Measurements from ENCODE around the gene ANAPC2. TPM values are rescaled to one million over a fixed set of nuclear protein-coding genes. Genes with fewer than 3 reads are reported as not detected.

Gene ANAPC2
- 302 TPM for polyA plus RNA-seq (2012; ENCODE audit: insufficient read depth, insufficient read length, low read depth)

DNA sequence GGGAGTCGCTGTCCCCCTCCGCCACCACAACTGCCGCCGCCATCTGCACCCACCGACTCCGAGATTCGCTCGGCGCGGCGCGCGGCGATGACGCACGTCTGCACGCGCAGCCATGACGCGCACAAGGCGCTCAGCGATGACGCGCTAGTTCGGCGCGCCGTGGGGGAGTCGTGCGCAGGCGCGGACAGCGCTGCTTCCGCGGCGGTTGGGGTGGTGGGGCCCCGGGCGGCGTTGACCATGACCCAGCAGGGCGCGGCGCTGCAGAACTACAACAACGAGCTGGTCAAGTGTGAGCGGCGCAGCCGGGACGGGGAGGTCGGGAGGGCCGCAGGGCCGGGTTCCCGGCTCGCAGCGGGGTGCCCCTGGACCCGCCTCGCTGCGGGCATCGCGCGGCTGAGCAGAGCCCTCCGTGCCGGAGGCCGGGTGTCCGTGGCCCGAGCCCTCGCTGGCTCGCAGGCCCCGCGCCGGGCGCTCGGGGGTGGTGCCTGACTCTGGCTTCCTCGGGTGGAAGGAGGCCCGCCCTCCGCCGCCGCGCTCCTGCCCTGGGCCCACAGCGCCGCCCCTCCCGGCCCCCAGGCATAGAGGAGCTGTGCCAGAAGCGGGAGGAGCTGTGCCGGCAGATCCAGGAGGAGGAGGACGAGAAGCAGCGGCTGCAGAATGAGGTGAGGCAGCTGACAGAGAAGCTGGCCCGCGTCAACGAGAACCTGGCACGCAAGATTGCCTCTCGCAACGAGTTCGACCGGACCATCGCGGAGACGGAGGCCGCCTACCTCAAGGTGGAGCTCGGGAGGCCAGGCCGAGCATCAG, at the start of gene ANAPC2, which contains the start of gene SSNA1:
TSS of gene ANAPC2 (minus strand) at position 71 of the 807 bp plus-strand sequence. CDS start at position 43, 28 bp downstream.
TSS of gene SSNA1 (plus strand) at position 187 of the 807 bp plus-strand sequence. CDS start at position 238, 51 bp downstream.
- peaks cover 6% of the 10 kb centered on the region for H3K36me3 ChIP-seq
- TF ChIP-seq, protein P1, sequence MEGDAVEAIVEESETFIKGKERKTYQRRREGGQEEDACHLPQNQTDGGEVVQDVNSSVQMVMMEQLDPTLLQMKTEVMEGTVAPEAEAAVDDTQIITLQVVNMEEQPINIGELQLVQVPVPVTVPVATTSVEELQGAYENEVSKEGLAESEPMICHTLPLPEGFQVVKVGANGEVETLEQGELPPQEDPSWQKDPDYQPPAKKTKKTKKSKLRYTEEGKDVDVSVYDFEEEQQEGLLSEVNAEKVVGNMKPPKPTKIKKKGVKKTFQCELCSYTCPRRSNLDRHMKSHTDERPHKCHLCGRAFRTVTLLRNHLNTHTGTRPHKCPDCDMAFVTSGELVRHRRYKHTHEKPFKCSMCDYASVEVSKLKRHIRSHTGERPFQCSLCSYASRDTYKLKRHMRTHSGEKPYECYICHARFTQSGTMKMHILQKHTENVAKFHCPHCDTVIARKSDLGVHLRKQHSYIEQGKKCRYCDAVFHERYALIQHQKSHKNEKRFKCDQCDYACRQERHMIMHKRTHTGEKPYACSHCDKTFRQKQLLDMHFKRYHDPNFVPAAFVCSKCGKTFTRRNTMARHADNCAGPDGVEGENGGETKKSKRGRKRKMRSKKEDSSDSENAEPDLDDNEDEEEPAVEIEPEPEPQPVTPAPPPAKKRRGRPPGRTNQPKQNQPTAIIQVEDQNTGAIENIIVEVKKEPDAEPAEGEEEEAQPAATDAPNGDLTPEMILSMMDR (IDR thresholded peaks at IDR 0.05; ENCODE audit: low read depth, low read length): peak; percentile 37
- peak within 1 kb of the TSS; percentile 99 for H3K4me3 ChIP-seq (ENCODE audit: low read depth, low read length)
- no peaks in the 10 kb centered on the region for H3K9me3 ChIP-seq
- peak; percentile 96 for DNase-seq
- H3K4me1 ChIP-seq: no peaks in the 10 kb centered on the region
- H3K27me3 ChIP-seq: no peaks in the 10 kb centered on the region

DNA sequence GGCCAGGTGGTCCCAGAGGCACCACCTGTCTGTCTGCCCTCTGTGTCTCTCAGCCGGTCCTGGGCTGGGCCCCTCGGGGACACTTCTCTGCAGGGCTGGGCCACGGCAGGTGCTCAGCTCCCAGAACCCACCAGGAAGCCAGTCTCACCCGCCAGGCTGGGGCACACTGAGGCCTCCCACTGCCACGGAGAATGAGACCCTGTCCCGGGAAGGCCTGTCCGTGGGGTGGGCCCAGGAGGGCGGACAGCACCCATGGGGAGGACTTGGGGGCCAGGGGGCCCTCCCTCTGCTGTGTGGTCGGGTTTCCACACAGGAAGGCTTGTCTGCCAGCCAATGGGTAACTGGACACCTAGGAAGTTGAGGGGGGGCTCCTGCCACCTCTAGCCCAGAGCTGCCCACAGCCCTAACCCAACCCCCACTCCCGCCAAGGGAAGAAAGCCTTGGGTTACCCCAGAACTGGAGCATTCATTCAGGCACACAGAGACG, 48.6 kb upstream of the ANAPC2 start:
- Histone ChIP-seq H3K9me3 (no peaks in the 10 kb centered on the region), H3K27me3 (no peaks in the 10 kb centered on the region), H3K4me1 (peaks cover 4% of the 10 kb centered on the region), H3K36me3 (peaks cover 3% of the 10 kb centered on the region), H3K4me3 (ENCODE audit: low read depth, low read length) (no peak overlapping the region)
- DNase-seq: no peak
- TF ChIP-seq, protein P1 (IDR thresholded peaks at IDR 0.05; ENCODE audit: low read depth, low read length): no peak

- Histone ChIP-seq H3K4me3 (ENCODE audit: low read depth, low read length) (no peak overlapping the region), H3K9me3 (no peaks in the 10 kb centered on the region), H3K27me3 (no peaks in the 10 kb centered on the region), H3K36me3 (no peaks in the 10 kb centered on the region), H3K4me1 (peaks cover 4% of the 10 kb centered on the region)
- TF ChIP-seq, protein P1 (IDR thresholded peaks at IDR 0.05; ENCODE audit: low read depth, low read length): peak; percentile 95
- DNase-seq: peak; percentile 94
Observed at GRCh38 chr9:137236238-137236935, 48.0 kb upstream of the ANAPC2 start.

- Histone ChIP-seq H3K4me1 (peaks cover 4% of the 10 kb centered on the region), H3K27me3 (no peaks in the 10 kb centered on the region), H3K4me3 (ENCODE audit: low read depth, low read length) (no peak overlapping the region)
Observed at GRCh38 chr9:137235424-137236237, 47.3 kb upstream of the ANAPC2 start.

GRCh38 chr9:137234758-137235423, 46.5 kb upstream of the ANAPC2 start:
- Histone ChIP-seq H3K27me3 (no peaks in the 10 kb centered on the region), H3K9me3 (no peaks in the 10 kb centered on the region), H3K4me3 (ENCODE audit: low read depth, low read length) (no peak overlapping the region), H3K4me1 (peaks cover 4% of the 10 kb centered on the region), H3K36me3 (no peaks in the 10 kb centered on the region)
- TF ChIP-seq, protein P1 (IDR thresholded peaks at IDR 0.05; ENCODE audit: low read depth, low read length): no peak
- no peak for DNase-seq

More at GRCh38 chr9:137235424-137236237, 47.3 kb upstream of the ANAPC2 start:
- Histone ChIP-seq H3K36me3 (no peaks in the 10 kb centered on the region), H3K9me3 (no peaks in the 10 kb centered on the region)
- TF ChIP-seq, protein P1 (IDR thresholded peaks at IDR 0.05; ENCODE audit: low read depth, low read length): peak; percentile 25
- DNase-seq: no peak
